Peyer's patch (tissue), 4 donors: ENCODE data around the gene WWC1.

ENCODE experiments used
- CTCF ChIP-seq, 6 experiments: fragments of 450-650 bp in 4 of 6; fragments of 200-600 bp in 2 of 6; sonication (generic) in 1 of 6; IDR thresholded peaks; one replicate each; pipeline ENCODE4 v1.5.1; 2017 to 2019; ENCODE audit warnings: antibody characterized with exemption in 6 of 6, mild to moderate bottlenecking in 3 of 6, moderate library complexity in 1 of 6
- POLR2A ChIP-seq, 2 donors: fragments of 450-650 bp; IDR thresholded peaks; one replicate each; pipeline ENCODE4 v1.5.1; 2017; ENCODE audit warnings: antibody characterized with exemption in 2 of 2, mild to moderate bottlenecking in 2 of 2, moderate library complexity in 2 of 2

GRCh38 chr5:168244838-168245559, 46.4 kb upstream of the WWC1 start:
- TF ChIP-seq CTCF (IDR thresholded peaks at IDR 0.05) (no peak), POLR2A (IDR thresholded peaks at IDR 0.05) (no peak)
